Upper lobe of left lung (tissue), 6 donors: ENCODE measurements around the gene PTPRN2. TPM values are rescaled to one million over a fixed set of nuclear protein-coding genes. Genes with fewer than 3 reads are reported as not detected.

ENCODE experiments used
- ATAC-seq, 2 donors: fragments of 200-7000 bp; cut with Tn5 transposase; one replicate each; pipeline ENCODE4 v1.9.1; 2022; ENCODE audit warnings: mild to moderate bottlenecking in 2 of 2, moderate library complexity in 2 of 2; ENCODE audit not compliant: low FRiP score in 2 of 2
- DNase-seq, 2 donors: peaks; one replicate each; pipeline ENCODE4 v3.0.0-alpha.2; 2019 to 2020
- H3K27ac ChIP-seq, 4 donors: fragments of 200-600 bp; sonication (generic); one replicate each; pipeline ENCODE4 v1.5.1; 2016 to 2019
- H3K27me3 ChIP-seq, 4 donors: fragments of 200-600 bp; sonication (generic); one replicate each; pipeline ENCODE4 v1.5.1; 2017 to 2019
- H3K36me3 ChIP-seq, 4 donors: fragments of 200-600 bp; sonication (generic); one replicate each; pipeline ENCODE4 v1.5.1; 2016 to 2019
- H3K4me1 ChIP-seq, 4 donors: fragments of 200-600 bp; sonication (generic); one replicate each; pipeline ENCODE4 v1.5.1; 2018 to 2019
- H3K4me3 ChIP-seq, 4 donors: fragments of 200-600 bp; sonication (generic); one replicate each; pipeline ENCODE4 v1.5.1; 2017 to 2019; ENCODE audit warnings: mild to moderate bottlenecking in 2 of 4, moderate library complexity in 1 of 4
- H3K9me3 ChIP-seq, 4 donors: fragments of 200-600 bp; sonication (generic); one replicate each; pipeline ENCODE4 v1.5.1; 2018 to 2019
- CTCF ChIP-seq, 6 experiments: fragments of 450-650 bp in 4 of 6; fragments of 200-600 bp in 2 of 6; sonication (generic) in 2 of 6; IDR thresholded peaks; one replicate each; pipeline ENCODE4 v1.5.1; 2016 to 2019; ENCODE audit warnings: antibody characterized with exemption in 6 of 6
- EP300 ChIP-seq, 4 donors: sonication (generic); formaldehyde crosslinking; IDR thresholded peaks; one replicate each; pipeline ENCODE4 v1.5.1; 2017; ENCODE audit warnings: antibody characterized with exemption in 4 of 4, control low read depth in 2 of 4
- POLR2A ChIP-seq, 4 donors: fragments of 450-650 bp; IDR thresholded peaks; one replicate each; pipeline ENCODE4 v1.5.1; 2016 to 2017; ENCODE audit warnings: antibody characterized with exemption in 4 of 4, mild to moderate bottlenecking in 2 of 4
- POLR2AphosphoS5 ChIP-seq, 2 donors: sonication (generic); formaldehyde crosslinking; IDR thresholded peaks; one replicate each; pipeline ENCODE4 v1.5.1; 2017; ENCODE audit warnings: antibody characterized with exemption in 2 of 2
- WGBS, 2 donors: methylation state at CpG; one replicate each; pipeline ENCODE4 v1.1.5; 2017 to 2018; 5-methylcytosine and 5-hydroxymethylcytosine counted together
- total RNA-seq, 6 donors: library from RNA; depleted of rRNA in 4 of 6; stranded (reverse); fragments of >200 nt in 4 of 6; gene quantifications; one replicate each; pipeline versions ENCODE4 v1.1.0 to v1.2.1, GENCODE V29; 2016 to 2021
- donor health status: DM: no; HTN: no; CAD: no; lungs with moderate emphysema.
- donor health status: DM: no; HTN: yes; CAD: no; lungs with severe emphysema.

PTPRN2 gene
- total RNA-seq, 6 donors from 2014 or later: 3.3 to 7.9 (median 5.2) TPM

- 78 to 83% methylated on average over 1 to 35 of the region's 35 CpGs for WGBS, 2 donors
- H3K4me1 ChIP-seq: no peaks in the 10 kb centered on the region
- H3K4me3 ChIP-seq: no peak overlapping the region
- no peak overlapping the region for H3K27ac ChIP-seq
- H3K36me3 ChIP-seq: no peaks in the 10 kb centered on the region
- TF ChIP-seq POLR2AphosphoS5 (IDR thresholded peaks at IDR 0.05) (no peak), EP300 (IDR thresholded peaks at IDR 0.05) (no peak), POLR2A (IDR thresholded peaks at IDR 0.05) (no peak), CTCF (IDR thresholded peaks at IDR 0.05) (no peak)
- H3K9me3 ChIP-seq: no peaks in the 10 kb centered on the region
- ATAC-seq (no peak), DNase-seq (no peak)
- H3K27me3 ChIP-seq: no peaks in the 10 kb centered on the region
These were observed 795.2 kb downstream of the PTPRN2 start for GRCh38 chr7:157792241-157793086.

- Histone ChIP-seq H3K27me3 (no peaks in the 10 kb centered on the region), H3K9me3 (no peaks in the 10 kb centered on the region), H3K4me3 (no peak overlapping the region), H3K4me1 (no peaks in the 10 kb centered on the region), H3K27ac (no peak overlapping the region), H3K36me3 (no peaks in the 10 kb centered on the region)
- no peak for ATAC-seq
- no peak for TF ChIP-seq POLR2AphosphoS5 (IDR thresholded peaks at IDR 0.05)
- no peak for TF ChIP-seq EP300 (IDR thresholded peaks at IDR 0.05)
- no peak for TF ChIP-seq POLR2A (IDR thresholded peaks at IDR 0.05)
- TF ChIP-seq CTCF (IDR thresholded peaks at IDR 0.05): no peak
- no peak for DNase-seq
- WGBS, 2 donors: 88 to 93% methylated on average over 16 of the region's 16 CpGs
These were observed 796.0 kb downstream of the PTPRN2 start for GRCh38 chr7:157791666-157792065.

GRCh38 chr7:157791261-157791660 is 796.4 kb downstream of the PTPRN2 start:
- no peak for DNase-seq
- H3K4me3 ChIP-seq: no peak overlapping the region
- 89 to 90% methylated on average over 20 to 21 of the region's 23 CpGs for WGBS, 2 donors
- no peaks in the 10 kb centered on the region for H3K9me3 ChIP-seq
- TF ChIP-seq POLR2AphosphoS5 (IDR thresholded peaks at IDR 0.05) (no peak), EP300 (IDR thresholded peaks at IDR 0.05) (no peak), CTCF (IDR thresholded peaks at IDR 0.05) (no peak), POLR2A (IDR thresholded peaks at IDR 0.05) (no peak)
- no peaks in the 10 kb centered on the region for H3K36me3 ChIP-seq
- H3K4me1 ChIP-seq: no peaks in the 10 kb centered on the region
- ATAC-seq: no peak
- H3K27ac ChIP-seq: no peak overlapping the region
- no peaks in the 10 kb centered on the region for H3K27me3 ChIP-seq

GRCh38 chr7:157789942-157790341 is 797.7 kb downstream of the PTPRN2 start:
- no peak for TF ChIP-seq EP300 (IDR thresholded peaks at IDR 0.05)
- no peak for TF ChIP-seq POLR2A (IDR thresholded peaks at IDR 0.05)
- TF ChIP-seq CTCF (IDR thresholded peaks at IDR 0.05): no peak
- TF ChIP-seq POLR2AphosphoS5 (IDR thresholded peaks at IDR 0.05): no peak
- no peak for ATAC-seq
- Histone ChIP-seq H3K27me3 (no peaks in the 10 kb centered on the region), H3K4me1 (no peaks in the 10 kb centered on the region), H3K9me3 (no peaks in the 10 kb centered on the region), H3K27ac (no peak overlapping the region), H3K4me3 (no peak overlapping the region), H3K36me3 (no peaks in the 10 kb centered on the region)
- DNase-seq: no peak
- WGBS, 2 donors: 92 to 93% methylated on average over 4 of the region's 4 CpGs

GRCh38 chr7:157789094-157789493 is 798.5 kb downstream of the PTPRN2 start:
- 88 to 94% methylated on average over 9 to 11 of the region's 12 CpGs for WGBS, 2 donors

More at GRCh38 chr7:157789094-157789493, 798.5 kb downstream of the PTPRN2 start:
- DNase-seq (no peak), ATAC-seq (no peak)
- H3K27me3 ChIP-seq: no peaks in the 10 kb centered on the region
- H3K36me3 ChIP-seq: no peaks in the 10 kb centered on the region
- no peak for TF ChIP-seq EP300 (IDR thresholded peaks at IDR 0.05)
- TF ChIP-seq POLR2A (IDR thresholded peaks at IDR 0.05): no peak
- TF ChIP-seq POLR2AphosphoS5 (IDR thresholded peaks at IDR 0.05): no peak
- no peak for TF ChIP-seq CTCF (IDR thresholded peaks at IDR 0.05)
- H3K4me1 ChIP-seq: no peaks in the 10 kb centered on the region
- H3K27ac ChIP-seq: no peak overlapping the region
- no peaks in the 10 kb centered on the region for H3K9me3 ChIP-seq
- H3K4me3 ChIP-seq: no peak overlapping the region
